Measurements from ENCODE around the gene RPL29.

The RPL29 gene

DNA sequence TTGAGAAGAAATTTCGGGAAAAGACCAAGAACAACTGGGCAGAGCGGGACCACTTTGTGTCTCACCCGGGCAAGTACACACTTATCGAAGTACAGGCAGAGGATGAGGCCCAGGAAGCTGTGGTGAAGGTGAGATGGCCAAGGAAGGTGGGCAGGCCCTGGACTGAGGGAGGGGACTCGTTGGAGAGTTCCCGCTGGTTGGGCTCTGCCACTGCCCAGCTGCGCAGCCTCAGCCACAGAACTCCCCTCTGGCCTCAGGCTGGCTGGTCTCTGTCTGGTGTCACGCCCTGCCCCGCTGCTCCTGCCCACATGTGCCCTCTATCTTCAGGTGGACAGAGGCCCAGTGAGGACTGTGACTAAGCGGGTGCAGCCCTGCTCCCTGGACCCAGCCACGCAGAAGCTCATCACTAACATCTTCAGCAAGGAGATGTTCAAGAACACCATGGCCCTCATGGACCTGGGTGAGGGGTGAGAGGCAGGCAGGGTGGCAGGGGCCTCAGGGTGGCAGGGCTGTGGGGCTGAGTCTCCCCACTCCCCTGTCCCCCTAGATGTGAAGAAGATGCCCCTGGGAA lies 51.2 kb downstream of the RPL29 start:
- DNase-seq = no peak

Data from activated CD4-positive, alpha-beta T cell treated with anti-CD3 and anti-CD28 coated beads for 48 hours (primary cell).